Nephron progenitor cell (in vitro differentiated cells): ENCODE results near the gene VIPR2.
"Not testable (repeated sequence)": the region's sequence is repeated elsewhere in the genome, so short reads cannot be mapped to it uniquely, and the experiment has no call there.

Source experiments
- DNase-seq: peaks from one replicate; pipeline ENCODE4 v3.0.0; 2021
- H3K27ac Mint-ChIP-seq: 2 replicates; pipeline ENCODE4 v1.8.0; 2021; ENCODE audit warnings: mild to moderate bottlenecking, moderate library complexity, mixed read lengths
- H3K27me3 Mint-ChIP-seq: 2 replicates; pipeline ENCODE4 v1.8.0; 2021; ENCODE audit warnings: mild to moderate bottlenecking, low read depth, mixed read lengths; ENCODE audit not compliant: poor library complexity
- H3K36me3 Mint-ChIP-seq: 2 replicates; pipeline ENCODE4 v1.8.0; 2021; ENCODE audit warnings: low read depth, mixed read lengths
- H3K4me1 Mint-ChIP-seq: 2 replicates; pipeline ENCODE4 v1.8.0; 2021; ENCODE audit warnings: mixed read lengths
- H3K4me3 Mint-ChIP-seq: 2 replicates; pipeline ENCODE4 v1.8.0; 2021; ENCODE audit warnings: mild to moderate bottlenecking, moderate library complexity, mixed read lengths
- H3K9me3 Mint-ChIP-seq: 2 replicates; pipeline ENCODE4 v1.8.0; 2021; ENCODE audit warnings: mild to moderate bottlenecking, moderate library complexity, mixed read lengths
- TF ChIP-seq, protein P1 (sequence below): fragments of 200-600 bp; sonication (generic); IDR thresholded peaks from 2 replicates; pipeline ENCODE4 v1.5.0; 2021; ENCODE audit warnings: antibody characterized with exemption

Gene VIPR2

DNA sequence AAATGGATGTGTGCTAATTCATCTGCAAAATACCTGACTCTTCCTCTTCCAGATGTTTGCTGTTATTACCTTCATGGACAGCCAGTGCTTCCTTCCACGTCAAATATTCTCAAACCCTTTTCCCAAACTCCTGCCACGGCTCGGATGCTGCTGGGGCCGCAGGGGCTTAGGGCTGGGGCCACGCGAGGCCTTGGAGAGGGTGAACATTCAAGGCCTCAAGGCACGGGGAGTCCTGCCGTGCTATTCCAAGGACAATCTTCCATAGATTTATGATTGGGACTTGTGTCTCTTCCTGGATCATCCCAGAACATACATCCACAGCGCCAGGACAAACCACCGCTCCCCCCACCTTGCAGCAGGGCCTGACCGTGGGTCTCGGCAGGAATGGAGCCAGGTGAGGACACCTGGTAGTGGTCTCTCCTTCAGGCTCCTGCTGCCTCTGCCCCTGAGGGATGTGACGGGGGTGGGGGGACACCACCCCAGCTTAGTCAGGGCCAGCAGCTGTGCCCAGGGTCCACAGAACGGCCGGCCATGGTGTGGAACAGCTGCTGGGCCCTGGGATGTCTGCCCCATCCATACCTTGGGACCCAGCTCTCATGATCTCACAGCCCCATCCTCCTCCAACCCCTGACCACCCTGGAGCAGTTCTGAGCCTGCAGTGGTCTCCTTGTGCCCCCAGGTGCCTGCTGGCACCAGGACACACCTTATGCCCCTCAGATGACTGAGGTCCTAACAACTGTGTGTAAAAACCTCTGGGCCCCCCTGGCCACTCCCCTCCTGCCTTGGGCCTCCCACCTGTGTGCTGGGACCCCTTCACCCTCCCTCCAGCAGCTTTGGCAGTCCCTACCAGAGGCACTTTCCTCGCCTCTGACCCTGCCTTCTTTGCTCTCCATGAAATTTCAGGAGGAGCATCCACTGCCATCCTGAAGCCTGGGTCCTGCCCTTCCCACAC, 16.7 kb downstream of the VIPR2 start:
- TF ChIP-seq, protein P1, sequence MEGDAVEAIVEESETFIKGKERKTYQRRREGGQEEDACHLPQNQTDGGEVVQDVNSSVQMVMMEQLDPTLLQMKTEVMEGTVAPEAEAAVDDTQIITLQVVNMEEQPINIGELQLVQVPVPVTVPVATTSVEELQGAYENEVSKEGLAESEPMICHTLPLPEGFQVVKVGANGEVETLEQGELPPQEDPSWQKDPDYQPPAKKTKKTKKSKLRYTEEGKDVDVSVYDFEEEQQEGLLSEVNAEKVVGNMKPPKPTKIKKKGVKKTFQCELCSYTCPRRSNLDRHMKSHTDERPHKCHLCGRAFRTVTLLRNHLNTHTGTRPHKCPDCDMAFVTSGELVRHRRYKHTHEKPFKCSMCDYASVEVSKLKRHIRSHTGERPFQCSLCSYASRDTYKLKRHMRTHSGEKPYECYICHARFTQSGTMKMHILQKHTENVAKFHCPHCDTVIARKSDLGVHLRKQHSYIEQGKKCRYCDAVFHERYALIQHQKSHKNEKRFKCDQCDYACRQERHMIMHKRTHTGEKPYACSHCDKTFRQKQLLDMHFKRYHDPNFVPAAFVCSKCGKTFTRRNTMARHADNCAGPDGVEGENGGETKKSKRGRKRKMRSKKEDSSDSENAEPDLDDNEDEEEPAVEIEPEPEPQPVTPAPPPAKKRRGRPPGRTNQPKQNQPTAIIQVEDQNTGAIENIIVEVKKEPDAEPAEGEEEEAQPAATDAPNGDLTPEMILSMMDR, result no peak
- Mint-ChIP-seq H3K36me3 (no peaks in the 10 kb centered on the region), H3K9me3 (no peaks in the 10 kb centered on the region), H3K4me1 (peaks cover 7% of the 10 kb centered on the region), H3K4me3 (no peak overlapping the region), H3K27me3 (peaks cover 33% of the 10 kb centered on the region), H3K27ac (no peak overlapping the region)
- DNase-seq, result no peak

DNA sequence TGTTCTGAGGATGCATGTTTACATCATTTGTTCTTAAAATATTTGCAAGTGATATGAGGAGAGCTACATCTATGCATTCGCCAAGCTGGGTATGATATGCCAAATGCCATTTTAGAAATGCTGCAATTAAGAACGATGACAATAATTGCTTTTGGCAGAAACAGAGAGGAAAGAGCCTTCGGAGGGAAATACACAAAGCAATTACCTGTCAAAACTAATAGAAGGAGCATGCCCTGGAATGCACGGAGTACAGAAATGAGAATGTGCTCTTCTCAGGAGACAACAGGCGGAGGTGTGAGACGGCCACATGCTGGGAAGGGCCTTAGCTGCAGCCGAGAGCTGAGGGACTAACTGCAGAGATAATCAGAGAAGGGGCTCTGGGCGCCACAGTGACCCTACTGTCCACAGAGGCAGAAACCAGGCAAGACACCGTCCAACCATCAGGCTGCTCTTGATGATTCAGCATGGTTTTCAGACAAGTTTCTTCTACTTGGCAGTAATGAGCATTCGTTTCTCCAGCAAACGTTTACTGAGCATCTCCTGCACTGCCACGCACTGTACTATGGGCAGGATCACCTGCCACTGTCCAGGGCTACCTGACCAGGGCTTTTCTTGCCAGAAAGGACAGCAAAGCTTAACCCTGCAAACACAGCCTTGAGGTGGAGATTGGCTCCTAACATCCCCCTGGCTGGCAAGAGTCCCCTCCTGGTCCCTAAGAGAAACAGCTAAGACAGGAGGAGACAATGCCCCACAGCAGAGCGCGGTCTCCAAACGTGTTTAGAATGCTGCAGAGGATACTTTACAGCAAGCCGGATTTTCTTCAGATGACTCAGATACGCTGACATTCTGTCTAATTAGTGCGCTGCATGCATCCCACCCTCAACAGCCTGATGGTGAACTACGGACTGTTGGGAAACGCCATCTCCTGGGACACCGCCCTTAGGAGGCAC, 18.1 kb downstream of the VIPR2 start:
- no peak overlapping the region for H3K27ac Mint-ChIP-seq
- peaks cover 5% of the 10 kb centered on the region for H3K4me1 Mint-ChIP-seq
- no peaks in the 10 kb centered on the region for H3K9me3 Mint-ChIP-seq
- no peak for DNase-seq
- TF ChIP-seq, protein P1, result no peak
- H3K36me3 Mint-ChIP-seq, result no peaks in the 10 kb centered on the region
- peaks cover 45% of the 10 kb centered on the region for H3K27me3 Mint-ChIP-seq
- H3K4me3 Mint-ChIP-seq, result no peak overlapping the region

DNA sequence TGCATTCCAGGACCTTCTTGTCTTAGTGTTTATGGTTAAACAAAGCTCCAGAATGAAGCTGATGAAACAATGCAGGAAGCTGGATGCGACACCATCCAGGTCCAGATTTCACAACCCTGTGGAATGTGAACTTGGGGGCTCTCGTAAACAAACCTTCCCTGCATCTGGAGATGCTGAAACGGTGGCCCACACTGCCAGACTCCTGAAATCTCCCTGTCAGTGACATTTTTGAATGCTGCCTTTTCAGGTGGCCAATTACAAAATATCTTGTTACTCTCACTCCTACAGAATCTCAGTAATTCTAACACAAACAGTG, 18.8 kb downstream of the VIPR2 start:
- no peaks in the 10 kb centered on the region for H3K4me1 Mint-ChIP-seq
- peaks cover 45% of the 10 kb centered on the region for H3K27me3 Mint-ChIP-seq
- H3K36me3 Mint-ChIP-seq, result no peaks in the 10 kb centered on the region
- H3K4me3 Mint-ChIP-seq, result no peak overlapping the region
- H3K9me3 Mint-ChIP-seq, result no peaks in the 10 kb centered on the region
- H3K27ac Mint-ChIP-seq, result no peak overlapping the region
- TF ChIP-seq, protein P1, result no peak
- DNase-seq, result no peak

DNA sequence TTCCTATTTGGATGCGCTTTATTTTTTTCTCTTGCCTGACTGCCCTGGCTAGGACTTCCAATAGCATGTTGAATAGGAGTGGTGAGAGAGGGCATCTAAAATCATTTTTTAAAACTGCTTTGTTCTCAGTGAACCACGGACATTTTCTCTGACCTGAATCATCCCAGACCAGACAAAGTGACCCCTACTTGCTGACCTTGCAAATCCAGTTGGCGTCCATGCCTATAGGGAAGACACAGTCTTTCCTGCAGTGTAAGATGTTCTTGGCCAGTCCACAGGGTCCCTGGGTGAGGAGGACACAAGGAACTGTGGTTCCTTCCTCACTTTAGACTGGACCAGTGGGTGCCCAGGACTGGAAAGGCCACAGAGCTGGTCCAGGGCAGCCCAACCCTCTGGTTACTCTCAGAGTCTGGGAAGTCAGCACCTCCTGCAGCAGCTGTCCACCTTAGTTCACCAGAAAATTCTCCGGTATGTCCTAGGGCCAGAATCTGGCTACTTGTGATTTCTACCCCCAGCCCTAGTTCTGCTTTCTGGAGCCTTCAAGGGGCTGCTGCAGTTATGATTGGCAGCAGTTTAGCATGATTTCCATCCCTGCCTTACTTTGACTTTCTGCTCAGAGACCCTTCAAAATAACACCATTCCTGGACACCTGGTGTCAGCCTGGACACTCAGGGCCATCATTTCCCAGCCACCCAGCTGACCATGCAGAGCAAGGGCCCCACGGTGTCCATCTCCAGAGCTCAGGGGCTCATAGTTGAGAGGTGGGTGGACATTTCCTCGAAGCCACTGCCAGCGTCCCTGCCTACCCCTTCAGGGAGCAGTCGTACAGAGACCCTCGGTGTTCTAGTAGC, 19.3 kb downstream of the VIPR2 start:
- TF ChIP-seq, protein P1, result no peak
- Mint-ChIP-seq H3K4me3 (no peak overlapping the region), H3K27me3 (peaks cover 45% of the 10 kb centered on the region), H3K27ac (no peak overlapping the region), H3K4me1 (no peaks in the 10 kb centered on the region), H3K36me3 (no peaks in the 10 kb centered on the region), H3K9me3 (no peaks in the 10 kb centered on the region)
- no peak for DNase-seq

DNA sequence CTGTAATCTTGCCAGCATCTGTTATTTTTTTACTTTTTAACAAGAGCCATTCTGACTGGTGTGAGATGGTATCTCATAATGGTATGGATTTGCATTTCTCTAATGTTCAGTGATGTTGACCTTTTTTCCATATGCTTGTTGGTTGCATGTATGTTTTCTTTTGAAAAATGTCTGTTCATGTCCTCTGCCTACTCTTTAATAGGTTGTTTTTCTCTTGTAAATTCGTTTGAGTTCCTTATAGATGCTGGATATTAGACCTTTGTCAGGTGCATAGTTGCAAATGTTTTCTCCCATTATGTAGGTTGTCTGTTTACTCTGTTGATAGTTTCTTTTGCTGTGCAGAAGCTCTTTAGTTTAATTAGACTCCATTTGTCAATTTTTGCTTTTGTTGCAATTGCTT, 20.9 kb downstream of the VIPR2 start:
- not testable (repeated sequence) for H3K27ac Mint-ChIP-seq

DNA sequence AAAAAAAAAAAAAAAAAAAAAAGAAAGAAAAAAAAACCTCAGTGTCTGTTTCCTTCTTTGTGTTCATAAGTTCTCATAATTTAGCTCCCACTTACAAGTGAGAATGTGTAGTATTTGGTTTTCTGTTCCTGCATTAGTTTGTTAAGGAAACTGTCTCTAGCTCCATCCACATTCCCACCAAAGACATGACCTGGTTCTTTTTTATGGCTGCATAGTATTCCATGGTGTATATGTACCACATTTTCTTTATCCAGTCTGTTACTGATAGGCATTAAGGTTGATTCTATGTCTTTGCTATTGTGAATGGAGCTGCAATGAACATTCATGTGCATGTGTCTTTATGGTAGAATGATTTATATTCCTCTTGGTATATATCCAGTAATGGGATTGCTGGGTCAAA, 21.4 kb downstream of the VIPR2 start:
- not testable (repeated sequence) for H3K9me3 Mint-ChIP-seq, H3K4me3 Mint-ChIP-seq, H3K27ac Mint-ChIP-seq, H3K36me3 Mint-ChIP-seq, DNase-seq
- peaks cover 16% of the 10 kb centered on the region for H3K4me1 Mint-ChIP-seq
- peaks cover 45% of the 10 kb centered on the region for H3K27me3 Mint-ChIP-seq

More for the DNA sequence above, 20.9 kb downstream of the VIPR2 start:
- peaks cover 11% of the 10 kb centered on the region for H3K4me1 Mint-ChIP-seq
- not testable (repeated sequence) for H3K9me3 Mint-ChIP-seq, H3K36me3 Mint-ChIP-seq, DNase-seq, H3K4me3 Mint-ChIP-seq
- peaks cover 45% of the 10 kb centered on the region for H3K27me3 Mint-ChIP-seq
